Measurements from ENCODE around the gene THAP10.
"Not testable (repeated sequence)": the region's sequence is repeated elsewhere in the genome, so short reads cannot be mapped to it uniquely, and the experiment has no call there.

GRCh38 chr15:70871490-70871889 lies 20.7 kb downstream of the THAP10 start:
- TF ChIP-seq TAF1 (IDR thresholded peaks at IDR 0.05; ENCODE audit: borderline replicate concordance, low read depth, low read length); USF1 (IDR thresholded peaks at IDR 0.05; ENCODE audit: borderline replicate concordance, low read depth); MAX (IDR thresholded peaks at IDR 0.05; ENCODE audit: low read depth); POLR2AphosphoS5 (IDR thresholded peaks at IDR 0.05; ENCODE audit: low read depth, low read length); NFIC (IDR thresholded peaks at IDR 0.05; ENCODE audit: borderline replicate concordance); CTCF (IDR thresholded peaks at IDR 0.05); CHD2 (IDR thresholded peaks at IDR 0.05; ENCODE audit: low read length, partially characterized antibody); ZBTB33 (IDR thresholded peaks at IDR 0.05; ENCODE audit: borderline replicate concordance, low read depth); FOSL2 (IDR thresholded peaks at IDR 0.05; ENCODE audit: borderline replicate concordance, low read depth); TCF12 (IDR thresholded peaks at IDR 0.05): not testable (repeated sequence)
